Progenitor cell of endocrine pancreas (in vitro differentiated cells): ENCODE measurements around the gene C1QTNF1. TPM values are rescaled to one million over a fixed set of nuclear protein-coding genes. Genes with fewer than 3 reads are reported as not detected.

Experiments used
- DNase-seq: peaks from one replicate; pipeline ENCODE4 v3.0.0; 2021; ENCODE audit warnings: low spot score; ENCODE audit not compliant: unreplicated experiment
- H3K27ac Mint-ChIP-seq: 2 replicates; pipeline ENCODE4 v1.8.0; 2021; ENCODE audit warnings: mild to moderate bottlenecking, moderate library complexity, mixed read lengths
- H3K27me3 Mint-ChIP-seq: 2 replicates; pipeline ENCODE4 v1.8.0; 2021; ENCODE audit warnings: mixed read lengths
- H3K36me3 Mint-ChIP-seq: 2 replicates; pipeline ENCODE4 v1.8.0; 2022; ENCODE audit warnings: mixed read lengths; ENCODE audit not compliant: insufficient read depth
- H3K4me1 Mint-ChIP-seq: 2 replicates; pipeline ENCODE4 v1.8.0; 2021; ENCODE audit warnings: low read depth, mixed read lengths
- H3K4me3 Mint-ChIP-seq: 2 replicates; pipeline ENCODE4 v1.8.0; 2021; ENCODE audit warnings: low read depth, mild to moderate bottlenecking, moderate library complexity, mixed read lengths
- H3K9me3 Mint-ChIP-seq: 2 replicates; pipeline ENCODE4 v1.8.0; 2021; ENCODE audit warnings: low read depth, mixed read lengths
- CTCF ChIP-seq: fragments of 200-600 bp; sonication (generic); IDR thresholded peaks from one replicate; pipeline ENCODE4 v1.5.0; 2021; ENCODE audit warnings: antibody characterized with exemption, mild to moderate bottlenecking; ENCODE audit not compliant: unreplicated experiment
- total RNA-seq: library from RNA; stranded (reverse); gene quantifications from 2 replicates; pipeline ENCODE4 v1.2.1, GENCODE V29; 2021

The C1QTNF1 gene
- total RNA-seq, 1 donor from 2014 or later, result 0.67 TPM

GRCh38 chr17:79090443-79091225 is 66.7 kb downstream of the C1QTNF1 start:
- no peaks in the 10 kb centered on the region for H3K36me3 Mint-ChIP-seq
- no peak overlapping the region for H3K4me3 Mint-ChIP-seq
- no peak for TF ChIP-seq CTCF
- H3K4me1 Mint-ChIP-seq, result no peaks in the 10 kb centered on the region
- no peaks in the 10 kb centered on the region for H3K27me3 Mint-ChIP-seq
- no peaks in the 10 kb centered on the region for H3K9me3 Mint-ChIP-seq
- DNase-seq, result no peak
- H3K27ac Mint-ChIP-seq, result no peak overlapping the region

- DNase-seq, result no peak
- Mint-ChIP-seq H3K4me1 (no peaks in the 10 kb centered on the region), H3K9me3 (no peaks in the 10 kb centered on the region), H3K4me3 (no peak overlapping the region), H3K36me3 (no peaks in the 10 kb centered on the region), H3K27me3 (no peaks in the 10 kb centered on the region), H3K27ac (no peak overlapping the region)
- no peak for TF ChIP-seq CTCF
These were observed 67.3 kb downstream of the C1QTNF1 start for GRCh38 chr17:79091226-79091670.

GRCh38 chr17:79092567-79092966 is 68.6 kb downstream of the C1QTNF1 start:
- Mint-ChIP-seq H3K27ac (no peak overlapping the region), H3K36me3 (no peaks in the 10 kb centered on the region), H3K4me3 (no peak overlapping the region), H3K4me1 (no peaks in the 10 kb centered on the region), H3K27me3 (no peaks in the 10 kb centered on the region), H3K9me3 (no peaks in the 10 kb centered on the region)
- TF ChIP-seq CTCF, result no peak
- no peak for DNase-seq

GRCh38 chr17:79093270-79093669 is 69.3 kb downstream of the C1QTNF1 start:
- Mint-ChIP-seq H3K9me3 (no peaks in the 10 kb centered on the region), H3K4me1 (no peaks in the 10 kb centered on the region)

GRCh38 chr17:79094261-79094660 is 70.3 kb downstream of the C1QTNF1 start:
- no peaks in the 10 kb centered on the region for H3K4me1 Mint-ChIP-seq
- H3K9me3 Mint-ChIP-seq, result no peaks in the 10 kb centered on the region
- no peak for DNase-seq
- H3K4me3 Mint-ChIP-seq, result no peak overlapping the region
- H3K36me3 Mint-ChIP-seq, result no peaks in the 10 kb centered on the region
- H3K27ac Mint-ChIP-seq, result no peak overlapping the region
- H3K27me3 Mint-ChIP-seq, result peaks cover 6% of the 10 kb centered on the region
- no peak for TF ChIP-seq CTCF

More at GRCh38 chr17:79093270-79093669, 69.3 kb downstream of the C1QTNF1 start:
- no peak for DNase-seq
- Mint-ChIP-seq H3K27ac (no peak overlapping the region), H3K36me3 (no peaks in the 10 kb centered on the region), H3K27me3 (peaks cover 6% of the 10 kb centered on the region), H3K4me3 (no peak overlapping the region)
- TF ChIP-seq CTCF, result no peak
